CD4-positive, alpha-beta T cell treated with Interleukin-2 at 100 ng/mL for 4 hours (primary cell): Measurements from ENCODE around the gene DHX9.
A peak's percentile ranks its signal among the peaks of the same experiment; 100 is the strongest.
"Not testable (repeated sequence)": the region's sequence is repeated elsewhere in the genome, so short reads cannot be mapped to it uniquely, and the experiment has no call there.

Experiments used
- DNase-seq: peaks from one replicate; pipeline ENCODE4 v3.0.0-alpha.2; 2020; ENCODE audit warnings: low spot score

The DHX9 gene

GRCh38 chr1:182889997-182890396 is 50.9 kb downstream of the DHX9 start:
- DNase-seq, result peak; percentile 21

GRCh38 chr1:182890927-182891610 is 51.9 kb downstream of the DHX9 start:
- no peak for DNase-seq

- no peak for DNase-seq
Measured at GRCh38 chr1:182897696-182898095, 58.5 kb downstream of the DHX9 start.

GRCh38 chr1:182901946-182902345 is 62.8 kb downstream of the DHX9 start:
- DNase-seq, result not testable (repeated sequence)

- no peak for DNase-seq
Measured at GRCh38 chr1:182905321-182905720, 66.2 kb downstream of the DHX9 start.

- no peak for DNase-seq
Measured at GRCh38 chr1:182909578-182909977, 70.4 kb downstream of the DHX9 start.

- DNase-seq, result no peak
Measured at GRCh38 chr1:182910143-182910542, 71.0 kb downstream of the DHX9 start.

- DNase-seq, result no peak
Measured at GRCh38 chr1:182913401-182913800, 74.3 kb downstream of the DHX9 start.

GRCh38 chr1:182917378-182917777 is 78.2 kb downstream of the DHX9 start:
- DNase-seq, result no peak

GRCh38 chr1:182925661-182926060 is 86.5 kb downstream of the DHX9 start:
- no peak for DNase-seq

GRCh38 chr1:182927693-182928433 is 88.7 kb downstream of the DHX9 start:
- DNase-seq, result no peak

- no peak for DNase-seq
Measured at GRCh38 chr1:182930985-182931384, 91.8 kb downstream of the DHX9 start.

GRCh38 chr1:182935716-182936115 is 96.6 kb downstream of the DHX9 start:
- no peak for DNase-seq
